Stimulated activated memory B cell treated with anti-CD40 and anti-IgM and Interleukin-4, amounts not matched to agents 10 μg/mL and 1 μg/mL and 100 μg/mL, for 72 hours (primary cell): ENCODE results near the gene LIPA.
"Not testable (repeated sequence)": the region's sequence is repeated elsewhere in the genome, so short reads cannot be mapped to it uniquely, and the experiment has no call there.

Source experiments
- ATAC-seq: fragments of 150-1000 bp; cut with Tn5 transposase; 2 replicates; pipeline ENCODE4 v1.10.0; 2021
- H3K27ac Mint-ChIP-seq: one replicate; pipeline ENCODE4 v1.8.0; 2022; ENCODE audit warnings: mild to moderate bottlenecking, mixed read lengths
- H3K27me3 Mint-ChIP-seq: one replicate; pipeline ENCODE4 v1.8.0; 2022; ENCODE audit warnings: mixed read lengths
- H3K36me3 Mint-ChIP-seq: one replicate; pipeline ENCODE4 v1.8.0; 2022; ENCODE audit warnings: mixed read lengths
- H3K4me1 Mint-ChIP-seq: one replicate; pipeline ENCODE4 v1.8.0; 2022; ENCODE audit warnings: mixed read lengths
- H3K4me3 Mint-ChIP-seq: one replicate; pipeline ENCODE4 v1.8.0; 2022; ENCODE audit warnings: mild to moderate bottlenecking, moderate library complexity, mixed read lengths
- H3K9me3 Mint-ChIP-seq: one replicate; pipeline ENCODE4 v1.8.0; 2022; ENCODE audit warnings: mixed read lengths

LIPA gene

GRCh38 chr10:89184638-89185037 lies 66.9 kb downstream of the LIPA start:
- Mint-ChIP-seq H3K4me3 (no peak overlapping the region), H3K36me3 (no peaks in the 10 kb centered on the region), H3K9me3 (no peaks in the 10 kb centered on the region), H3K4me1 (peaks cover 18% of the 10 kb centered on the region), H3K27ac (no peak overlapping the region), H3K27me3 (peaks cover 10% of the 10 kb centered on the region)
- peak; percentile 63 for ATAC-seq

DNA sequence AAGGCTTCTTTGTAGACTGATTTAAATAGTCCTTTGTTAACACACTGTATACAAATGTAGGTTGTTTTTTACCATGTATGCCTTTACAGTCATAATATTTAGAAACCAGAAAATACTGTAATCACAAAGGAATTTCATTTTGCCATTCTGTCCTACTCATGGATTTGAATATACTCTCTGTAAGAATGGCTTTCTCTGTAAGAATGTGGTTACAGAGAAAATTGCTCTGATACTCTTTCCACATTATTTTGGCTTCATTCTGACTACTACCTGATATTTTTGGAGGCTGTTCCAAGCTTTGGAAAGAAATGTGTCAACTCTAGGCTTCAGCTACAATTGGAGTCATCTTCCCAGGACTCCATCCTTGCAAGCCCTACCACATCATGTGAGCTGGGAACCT lies 68.0 kb downstream of the LIPA start:
- peaks cover 18% of the 10 kb centered on the region for H3K4me1 Mint-ChIP-seq
- H3K4me3 Mint-ChIP-seq, result no peak overlapping the region
- H3K9me3 Mint-ChIP-seq, result no peaks in the 10 kb centered on the region
- peaks cover 10% of the 10 kb centered on the region for H3K27me3 Mint-ChIP-seq
- ATAC-seq, result no peak
- no peak overlapping the region for H3K27ac Mint-ChIP-seq
- H3K36me3 Mint-ChIP-seq, result no peaks in the 10 kb centered on the region

- H3K9me3 Mint-ChIP-seq, result no peaks in the 10 kb centered on the region
- H3K27ac Mint-ChIP-seq, result no peak overlapping the region
- no peak for ATAC-seq
- H3K4me3 Mint-ChIP-seq, result no peak overlapping the region
- H3K36me3 Mint-ChIP-seq, result no peaks in the 10 kb centered on the region
- peaks cover 18% of the 10 kb centered on the region for H3K4me1 Mint-ChIP-seq
- H3K27me3 Mint-ChIP-seq, result peaks cover 10% of the 10 kb centered on the region
Measured at GRCh38 chr10:89182894-89183293, 68.7 kb downstream of the LIPA start.

DNA sequence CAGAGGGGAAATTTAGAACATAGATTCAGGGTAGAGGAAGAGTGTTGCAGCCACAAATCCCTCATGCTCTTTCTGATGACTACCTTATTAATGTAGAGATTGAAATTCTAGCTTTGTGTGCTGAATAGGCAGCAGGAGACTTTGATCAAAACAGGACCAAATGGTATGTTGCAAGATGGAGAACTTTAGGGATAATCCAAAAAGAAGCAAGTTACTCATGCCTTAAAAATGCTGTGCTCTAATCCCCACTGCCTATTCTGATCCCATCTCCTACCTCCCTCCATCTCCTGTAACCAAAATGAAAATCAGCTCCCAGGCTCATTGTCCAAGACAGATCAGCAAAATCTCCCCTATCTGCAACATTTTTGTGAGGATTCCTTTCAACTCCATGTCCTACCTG lies 75.8 kb downstream of the LIPA start:
- ATAC-seq, result no peak
- Mint-ChIP-seq H3K9me3 (no peaks in the 10 kb centered on the region), H3K27ac (no peak overlapping the region), H3K4me1 (no peaks in the 10 kb centered on the region), H3K27me3 (peaks cover 20% of the 10 kb centered on the region), H3K36me3 (no peaks in the 10 kb centered on the region), H3K4me3 (no peak overlapping the region)

DNA sequence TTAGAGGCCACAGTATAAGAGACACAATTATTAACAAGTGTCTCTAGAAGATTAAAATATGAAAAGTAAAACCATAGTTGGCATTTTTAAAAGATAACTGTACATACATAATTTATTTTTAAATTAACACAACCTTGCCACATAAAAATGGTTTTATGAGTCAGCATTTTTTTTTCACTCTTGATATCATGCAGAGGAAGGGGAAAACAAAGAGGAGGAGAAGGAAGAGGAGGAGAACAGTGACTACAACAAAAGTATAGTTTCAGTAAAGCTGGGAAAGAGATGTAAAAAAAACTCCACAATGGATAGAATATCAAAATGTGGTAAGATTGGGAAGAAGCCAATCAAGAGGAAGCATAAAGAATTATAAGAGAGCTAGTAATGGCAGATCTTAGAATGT lies 78.5 kb downstream of the LIPA start:
- peaks cover 22% of the 10 kb centered on the region for H3K27me3 Mint-ChIP-seq
- ATAC-seq, result no peak
- H3K9me3 Mint-ChIP-seq, result no peaks in the 10 kb centered on the region
- no peaks in the 10 kb centered on the region for H3K36me3 Mint-ChIP-seq
- no peak overlapping the region for H3K27ac Mint-ChIP-seq
- H3K4me3 Mint-ChIP-seq, result no peak overlapping the region
- no peaks in the 10 kb centered on the region for H3K4me1 Mint-ChIP-seq

DNA sequence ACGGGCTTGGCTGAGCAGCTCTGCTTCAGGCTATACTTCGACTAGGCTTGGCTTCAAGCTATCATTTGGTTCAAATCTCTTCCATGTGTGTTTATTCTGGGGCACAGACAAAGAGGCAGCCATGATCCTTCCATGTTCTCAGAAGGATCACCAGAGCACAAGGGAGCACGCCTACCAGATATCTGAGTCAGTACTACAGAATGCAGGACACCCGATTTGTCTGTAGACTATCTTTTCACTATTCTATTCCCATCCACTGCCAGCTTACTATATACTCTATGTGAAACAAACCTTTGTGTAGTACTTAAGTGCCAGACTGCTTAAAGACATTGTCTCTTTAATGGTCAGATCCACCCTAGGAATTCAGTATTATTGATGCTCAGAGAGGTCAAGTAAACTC lies 79.6 kb downstream of the LIPA start:
- Mint-ChIP-seq H3K36me3 (no peaks in the 10 kb centered on the region), H3K4me1 (no peaks in the 10 kb centered on the region), H3K9me3 (no peaks in the 10 kb centered on the region), H3K27me3 (peaks cover 22% of the 10 kb centered on the region), H3K4me3 (no peak overlapping the region), H3K27ac (no peak overlapping the region)
- ATAC-seq, result no peak

- Mint-ChIP-seq H3K36me3 (no peaks in the 10 kb centered on the region), H3K4me3 (no peak overlapping the region), H3K9me3 (no peaks in the 10 kb centered on the region), H3K4me1 (no peaks in the 10 kb centered on the region), H3K27ac (no peak overlapping the region), H3K27me3 (peaks cover 22% of the 10 kb centered on the region)
- ATAC-seq, result no peak
Measured at GRCh38 chr10:89171263-89171872, 80.2 kb downstream of the LIPA start.

GRCh38 chr10:89168354-89168900 lies 83.1 kb downstream of the LIPA start:
- H3K27ac Mint-ChIP-seq, H3K9me3 Mint-ChIP-seq, H3K4me3 Mint-ChIP-seq, H3K36me3 Mint-ChIP-seq, ATAC-seq: not testable (repeated sequence)
- H3K27me3 Mint-ChIP-seq, result peaks cover 29% of the 10 kb centered on the region
- H3K4me1 Mint-ChIP-seq, result peaks cover 14% of the 10 kb centered on the region

DNA sequence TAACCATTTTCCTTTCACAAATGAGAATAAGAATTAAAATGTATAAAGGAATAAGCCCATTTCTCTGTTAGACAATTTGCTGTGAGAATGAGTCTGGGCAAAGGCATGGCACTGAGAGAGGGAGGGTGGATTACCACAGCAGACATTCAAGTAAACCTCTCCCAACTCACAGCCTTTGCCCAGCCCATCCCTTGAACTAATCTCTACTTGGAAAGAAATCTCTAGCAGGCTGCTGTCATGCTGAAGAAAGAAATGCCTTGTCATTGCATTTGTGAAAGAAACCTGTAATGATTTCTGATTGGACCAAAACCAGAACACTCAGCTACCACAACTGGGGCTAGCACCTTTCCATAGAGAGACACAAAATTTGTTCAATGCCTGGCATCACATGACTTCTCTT lies 83.7 kb downstream of the LIPA start:
- Mint-ChIP-seq H3K4me1 (peaks cover 18% of the 10 kb centered on the region), H3K9me3 (no peaks in the 10 kb centered on the region), H3K27me3 (peaks cover 24% of the 10 kb centered on the region), H3K36me3 (no peaks in the 10 kb centered on the region), H3K4me3 (no peak overlapping the region), H3K27ac (no peak overlapping the region)
- no peak for ATAC-seq

DNA sequence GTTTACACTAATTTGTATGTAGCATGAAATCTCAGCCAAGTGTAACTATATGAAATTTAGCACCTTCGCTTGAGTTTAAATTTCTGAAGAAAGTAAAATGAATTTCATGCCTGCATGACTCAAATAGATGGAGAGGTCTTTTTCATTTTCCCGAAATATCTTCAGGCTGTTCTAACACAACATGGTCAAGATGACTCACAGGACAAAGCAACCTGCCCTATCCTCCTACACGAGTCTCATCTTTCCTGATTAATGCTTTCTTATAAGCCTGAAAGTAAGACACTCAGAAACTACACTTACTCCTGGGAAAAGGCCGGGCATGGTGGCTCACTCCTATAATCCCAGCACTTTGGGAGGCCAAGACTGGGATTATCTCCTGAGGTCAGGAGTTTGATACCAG lies 85.7 kb downstream of the LIPA start:
- H3K4me3 Mint-ChIP-seq, result no peak overlapping the region
- no peaks in the 10 kb centered on the region for H3K9me3 Mint-ChIP-seq
- no peak overlapping the region for H3K27ac Mint-ChIP-seq
- no peaks in the 10 kb centered on the region for H3K36me3 Mint-ChIP-seq
- ATAC-seq, result no peak
- peaks cover 18% of the 10 kb centered on the region for H3K4me1 Mint-ChIP-seq
- H3K27me3 Mint-ChIP-seq, result peaks cover 12% of the 10 kb centered on the region

- H3K4me3 Mint-ChIP-seq, result no peak overlapping the region
- H3K4me1 Mint-ChIP-seq, result peaks cover 18% of the 10 kb centered on the region
- ATAC-seq, result no peak
- peaks cover 9% of the 10 kb centered on the region for H3K27me3 Mint-ChIP-seq
- no peaks in the 10 kb centered on the region for H3K9me3 Mint-ChIP-seq
- H3K27ac Mint-ChIP-seq, result no peak overlapping the region
- no peaks in the 10 kb centered on the region for H3K36me3 Mint-ChIP-seq
Measured at GRCh38 chr10:89164920-89165319, 86.7 kb downstream of the LIPA start.

DNA sequence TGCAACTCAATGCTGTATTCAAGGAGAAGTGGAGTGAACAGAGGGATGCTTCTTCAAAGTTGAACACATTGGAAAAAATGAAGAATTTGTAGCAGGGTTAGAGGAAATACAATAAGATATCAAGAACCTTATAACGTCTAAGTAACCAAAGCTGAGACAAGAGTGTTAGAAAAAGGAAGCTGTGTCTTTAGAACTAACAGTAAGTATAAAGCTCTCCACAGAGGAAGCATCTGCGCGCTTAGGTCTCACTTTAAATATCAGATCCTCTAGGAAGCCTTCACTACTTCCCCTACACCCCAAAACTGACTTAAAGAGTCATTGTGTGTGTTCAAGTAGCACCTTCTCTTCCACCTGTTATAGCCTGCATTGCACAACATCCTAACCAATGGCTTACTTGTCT lies 87.5 kb downstream of the LIPA start:
- peaks cover 9% of the 10 kb centered on the region for H3K27me3 Mint-ChIP-seq
- peak overlapping the region; percentile 51 for H3K4me3 Mint-ChIP-seq
- peak; percentile 54 for ATAC-seq
- H3K27ac Mint-ChIP-seq, result peak overlapping the region; percentile 1
- H3K9me3 Mint-ChIP-seq, result no peaks in the 10 kb centered on the region
- H3K36me3 Mint-ChIP-seq, result no peaks in the 10 kb centered on the region
- peaks cover 18% of the 10 kb centered on the region for H3K4me1 Mint-ChIP-seq
